ENCODE measurements around the gene C6orf89.

DNA sequence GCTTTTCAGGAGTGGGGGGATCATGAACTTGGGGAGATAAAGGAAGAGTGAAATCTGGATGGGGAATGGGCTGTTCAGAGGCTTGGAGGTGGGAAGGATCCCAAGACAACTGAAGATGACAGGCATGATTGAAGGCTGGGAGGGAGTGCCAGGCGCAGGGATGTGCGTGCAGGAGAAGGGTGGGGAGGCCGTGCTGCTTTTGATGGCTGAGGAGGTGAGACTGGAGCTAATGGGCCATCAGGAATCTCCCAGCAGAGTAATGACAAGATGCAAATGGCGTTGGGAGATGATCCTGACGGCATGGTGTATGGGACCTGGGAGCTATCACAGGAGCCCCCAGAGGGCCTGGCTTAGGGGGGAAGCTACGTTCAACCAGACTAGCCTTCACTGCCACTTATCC lies 48.1 kb upstream of the C6orf89 start:
- TF ChIP-seq GATA2 (IDR thresholded peaks at IDR 0.05; ENCODE audit: low read depth, low read length) (no peak), GATA3 (IDR thresholded peaks at IDR 0.05; ENCODE audit: low read depth, low read length) (no peak)
